HUES64 (cell line): ENCODE results near the gene EHD4. TPM values are rescaled to one million over a fixed set of nuclear protein-coding genes. Genes with fewer than 3 reads are reported as not detected.

Experiments used
- H3K27ac ChIP-seq: 2 replicates; pipeline ENCODE4 v1.7.0; 2013; ENCODE audit warnings: low read depth, low read length, inconsistent platforms
- H3K27me3 ChIP-seq: 2 replicates; pipeline ENCODE4 v1.6.1; 2013; ENCODE audit warnings: mild to moderate bottlenecking, low read length; ENCODE audit not compliant: insufficient read depth
- H3K36me3 ChIP-seq: 2 replicates; pipeline ENCODE4 v1.6.1; 2013; ENCODE audit warnings: mild to moderate bottlenecking, low read length; ENCODE audit not compliant: insufficient read depth
- H3K4me1 ChIP-seq: 2 replicates; pipeline ENCODE4 v1.6.1; 2013; ENCODE audit warnings: mild to moderate bottlenecking, low read length, moderate library complexity; ENCODE audit not compliant: insufficient read depth
- H3K4me3 ChIP-seq: 2 replicates; pipeline ENCODE4 v1.5.1; 2013; ENCODE audit warnings: mild to moderate bottlenecking, low read length, moderate library complexity
- H3K9ac ChIP-seq: 2 replicates; pipeline ENCODE4 v1.6.1; 2013; ENCODE audit warnings: mild to moderate bottlenecking, low read depth, low read length
- H3K9me3 ChIP-seq: 2 replicates; pipeline ENCODE4 v1.6.1; 2013; ENCODE audit warnings: low read depth, low read length; ENCODE audit not compliant: insufficient read depth
- whole genome bisulfite sequencing: fragments of 150-250, 120-280 bp; methylation state at CpG from one replicate; pipeline ENCODE4 v1.1.7; 2013; ENCODE audit warnings: missing lambda C conversion rate; 5-methylcytosine and 5-hydroxymethylcytosine counted together
- polyA plus RNA-seq, 2 experiments: library from polyadenylated mRNA; stranded (reverse); fragments of 50-300 nt; gene quantifications; one replicate each; pipeline ENCODE4 v1.2.3, GENCODE V29; 2013

Gene EHD4
- 11.9 TPM for polyA plus RNA-seq (2013, experiment 1 of 2)
- polyA plus RNA-seq (2013, experiment 2 of 2) = 12.9 TPM

- WGBS = 2% methylated on average over 72 of the region's 72 CpGs
- H3K9ac ChIP-seq = peak within 1 kb of the TSS; percentile 87
- peak within 1 kb of the TSS; percentile 93; the same call in 1 of the 2 replicates for H3K27ac ChIP-seq
Observed at GRCh38 chr15:41972253-41973242, at the start of gene EHD4. Gene EHD4, minus strand, starts transcription at chr15:41972557. Its CDS starts 63 bp downstream, at chr15:41972494.

DNA sequence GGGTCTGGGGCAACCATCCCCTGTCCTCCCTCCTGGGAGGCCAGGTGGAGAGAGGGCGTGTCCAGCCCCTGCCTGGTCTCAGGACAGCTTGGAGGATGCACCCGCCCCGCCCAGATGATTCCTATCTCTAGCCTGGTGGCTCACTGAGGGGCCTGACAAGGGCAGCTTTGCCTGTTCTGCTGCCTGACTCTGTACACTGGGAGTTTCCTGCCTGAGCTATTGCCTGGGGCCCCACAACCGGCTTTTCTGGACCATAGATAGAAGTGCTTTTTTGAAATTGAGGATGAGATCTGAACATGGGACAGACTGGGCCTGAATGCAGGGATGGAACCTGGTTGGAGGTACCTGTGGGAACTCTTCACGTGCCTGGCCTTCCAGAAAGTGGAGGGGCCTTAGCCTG lies 49.2 kb upstream of the EHD4 start:
- WGBS = 88% methylated on average over 5 of the region's 5 CpGs
- H3K36me3 ChIP-seq = no peaks in the 10 kb centered on the region
- peaks cover 40% of the 10 kb centered on the region for H3K9me3 ChIP-seq
- no peaks in the 10 kb centered on the region for H3K27me3 ChIP-seq
- no peaks in the 10 kb centered on the region for H3K4me1 ChIP-seq
- H3K9ac ChIP-seq = no peak overlapping the region
- H3K27ac ChIP-seq = no peak overlapping the region
- H3K4me3 ChIP-seq = no peak overlapping the region

More at GRCh38 chr15:41972253-41973242, at the start of gene EHD4:
- H3K9me3 ChIP-seq = no peaks in the 10 kb centered on the region
- no peaks in the 10 kb centered on the region for H3K36me3 ChIP-seq
- no peaks in the 10 kb centered on the region for H3K27me3 ChIP-seq
- peaks cover 18% of the 10 kb centered on the region for H3K4me1 ChIP-seq
- H3K4me3 ChIP-seq = peak within 1 kb of the TSS; percentile 93

DNA sequence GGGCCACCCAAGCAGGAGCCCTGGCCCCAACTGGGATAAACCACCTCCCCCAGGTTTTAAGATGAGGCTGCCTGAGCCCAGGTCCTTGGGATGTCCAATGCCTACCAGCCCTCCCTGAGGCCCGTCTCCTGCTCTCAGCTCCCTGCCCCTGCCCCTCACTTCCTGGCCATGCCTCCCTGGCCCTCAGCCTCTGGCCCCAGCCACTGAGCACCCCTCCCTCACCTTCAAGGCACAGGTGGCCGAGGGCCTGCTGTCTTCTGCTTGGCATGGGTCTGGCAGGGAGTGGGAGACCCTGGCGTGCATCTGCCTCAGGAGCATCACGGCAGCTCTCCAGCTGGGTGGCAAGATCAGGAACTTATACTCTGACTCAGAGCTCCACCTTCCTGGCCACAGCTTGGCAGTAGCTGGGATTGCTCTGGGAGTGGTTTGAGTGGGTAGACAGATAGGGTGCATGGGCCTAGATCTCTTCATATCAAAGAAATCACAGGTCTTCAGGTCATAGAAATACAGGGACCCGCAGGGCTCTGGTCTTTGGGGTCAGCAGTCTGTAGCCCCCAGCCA lies 48.4 kb upstream of the EHD4 start, which contains the start of gene PLA2G4E:
Gene PLA2G4E, minus strand, starts transcription at position 330 of the 561 bp plus-strand sequence. Its CDS starts 12 bp downstream, at position 318.
- H3K36me3 ChIP-seq = no peaks in the 10 kb centered on the region
- H3K27me3 ChIP-seq = no peaks in the 10 kb centered on the region
- H3K4me3 ChIP-seq = no peak within 1 kb of the TSS

GRCh38 chr15:42018306-42019224 lies 46.2 kb upstream of the EHD4 start:
- Histone ChIP-seq H3K4me1 (no peaks in the 10 kb centered on the region), H3K4me3 (no peak overlapping the region), H3K27me3 (no peaks in the 10 kb centered on the region), H3K36me3 (no peaks in the 10 kb centered on the region), H3K27ac (no peak overlapping the region), H3K9ac (no peak overlapping the region), H3K9me3 (peaks cover 25% of the 10 kb centered on the region)
- 93% methylated on average over 6 of the region's 6 CpGs for WGBS

More for the DNA sequence above, 48.4 kb upstream of the EHD4 start, which contains the start of gene PLA2G4E:
- no peaks in the 10 kb centered on the region for H3K4me1 ChIP-seq
- H3K27ac ChIP-seq = no peak within 1 kb of the TSS
- WGBS = 94% methylated on average over 5 of the region's 5 CpGs
- H3K9ac ChIP-seq = no peak within 1 kb of the TSS
- H3K9me3 ChIP-seq = peaks cover 39% of the 10 kb centered on the region

DNA sequence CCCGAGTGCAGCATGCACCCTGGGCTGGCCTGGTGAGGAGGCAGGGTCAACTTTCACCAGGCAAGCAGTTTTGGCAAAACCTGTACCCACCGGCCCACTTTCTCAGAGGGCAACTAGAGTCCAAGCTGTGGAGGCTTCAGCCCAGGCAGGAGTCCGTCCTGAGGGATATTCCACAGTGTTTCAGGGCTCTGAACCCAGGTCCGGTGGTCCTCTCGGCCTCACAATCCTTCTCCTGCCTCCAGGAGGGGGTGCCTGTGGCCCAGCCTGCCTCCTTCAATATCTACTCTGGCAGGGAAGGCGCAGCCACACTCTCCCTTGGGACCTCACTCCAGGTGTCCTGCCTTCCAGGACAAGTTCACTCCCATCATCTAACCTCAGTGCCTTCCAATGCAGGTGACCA lies 44.6 kb upstream of the EHD4 start:
- no peak overlapping the region for H3K27ac ChIP-seq
- H3K9ac ChIP-seq = no peak overlapping the region
- H3K27me3 ChIP-seq = no peaks in the 10 kb centered on the region
- peaks cover 10% of the 10 kb centered on the region for H3K9me3 ChIP-seq
- no peaks in the 10 kb centered on the region for H3K36me3 ChIP-seq
- H3K4me3 ChIP-seq = no peak overlapping the region
- H3K4me1 ChIP-seq = no peaks in the 10 kb centered on the region
- whole genome bisulfite sequencing = 91% methylated on average over 6 of the region's 6 CpGs

DNA sequence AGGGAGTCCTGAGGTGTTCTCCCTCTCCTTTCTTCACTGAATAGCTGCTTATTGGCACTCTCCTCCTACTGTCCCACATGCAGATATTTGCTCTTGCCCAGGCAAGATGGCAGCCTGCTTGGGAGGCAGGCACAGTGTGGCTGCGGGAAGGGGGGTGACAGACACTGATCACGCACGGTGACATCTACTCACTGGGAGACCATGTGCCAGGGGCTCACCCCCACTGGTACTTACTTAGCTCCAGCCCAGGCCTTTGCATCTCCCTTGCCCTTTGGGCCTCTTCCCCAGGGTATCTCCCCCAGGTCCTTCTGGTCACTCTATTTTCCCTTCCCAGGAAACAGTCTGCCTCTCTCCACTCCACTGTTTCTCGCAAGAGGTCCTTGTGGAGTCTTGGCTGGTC lies 42.0 kb upstream of the EHD4 start:
- no peaks in the 10 kb centered on the region for H3K9me3 ChIP-seq
- WGBS = 94% methylated on average over 4 of the region's 4 CpGs
- H3K9ac ChIP-seq = no peak overlapping the region
- H3K4me3 ChIP-seq = no peak overlapping the region
- no peaks in the 10 kb centered on the region for H3K4me1 ChIP-seq
- H3K36me3 ChIP-seq = no peaks in the 10 kb centered on the region
- no peak overlapping the region for H3K27ac ChIP-seq
- no peaks in the 10 kb centered on the region for H3K27me3 ChIP-seq

DNA sequence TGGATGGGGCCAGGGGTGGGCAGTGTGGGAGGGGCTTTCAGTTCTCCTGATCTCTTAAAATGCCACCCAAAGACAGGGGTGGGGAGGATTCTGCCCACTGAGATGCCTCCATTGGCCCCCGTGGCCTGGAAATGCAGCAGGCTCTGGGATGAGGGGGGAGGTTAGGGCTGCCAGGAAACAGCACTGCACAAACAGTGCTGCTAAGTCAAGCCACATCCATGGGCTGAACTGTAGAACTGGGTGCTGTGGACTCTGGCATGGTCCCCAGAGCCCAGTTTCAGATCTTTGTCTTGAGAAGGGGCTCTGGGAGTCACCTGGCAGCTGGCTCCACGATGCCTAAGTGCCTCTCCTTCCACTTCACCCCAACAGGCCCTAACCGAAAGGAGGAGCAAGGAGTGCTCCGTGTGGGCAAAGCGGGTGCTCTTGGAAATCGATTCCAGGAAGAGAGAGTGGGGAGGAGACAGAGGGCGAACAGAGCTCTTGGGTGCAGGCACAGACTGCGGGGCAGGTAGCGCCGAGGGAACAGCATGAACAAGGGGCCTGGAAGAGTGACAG lies 40.6 kb upstream of the EHD4 start:
- no peak overlapping the region for H3K4me3 ChIP-seq
- H3K27ac ChIP-seq = no peak overlapping the region
- WGBS = 90% methylated on average over 10 of the region's 10 CpGs
- H3K9ac ChIP-seq = no peak overlapping the region
- no peaks in the 10 kb centered on the region for H3K9me3 ChIP-seq
- H3K27me3 ChIP-seq = no peaks in the 10 kb centered on the region
- no peaks in the 10 kb centered on the region for H3K4me1 ChIP-seq
- no peaks in the 10 kb centered on the region for H3K36me3 ChIP-seq

- no peaks in the 10 kb centered on the region for H3K9me3 ChIP-seq
- WGBS = 94% methylated on average over 2 of the region's 2 CpGs
- H3K4me1 ChIP-seq = no peaks in the 10 kb centered on the region
- no peaks in the 10 kb centered on the region for H3K36me3 ChIP-seq
- no peak overlapping the region for H3K27ac ChIP-seq
- no peak overlapping the region for H3K4me3 ChIP-seq
- H3K27me3 ChIP-seq = no peaks in the 10 kb centered on the region
- H3K9ac ChIP-seq = no peak overlapping the region
Observed at GRCh38 chr15:42012241-42012640, 39.9 kb upstream of the EHD4 start.

DNA sequence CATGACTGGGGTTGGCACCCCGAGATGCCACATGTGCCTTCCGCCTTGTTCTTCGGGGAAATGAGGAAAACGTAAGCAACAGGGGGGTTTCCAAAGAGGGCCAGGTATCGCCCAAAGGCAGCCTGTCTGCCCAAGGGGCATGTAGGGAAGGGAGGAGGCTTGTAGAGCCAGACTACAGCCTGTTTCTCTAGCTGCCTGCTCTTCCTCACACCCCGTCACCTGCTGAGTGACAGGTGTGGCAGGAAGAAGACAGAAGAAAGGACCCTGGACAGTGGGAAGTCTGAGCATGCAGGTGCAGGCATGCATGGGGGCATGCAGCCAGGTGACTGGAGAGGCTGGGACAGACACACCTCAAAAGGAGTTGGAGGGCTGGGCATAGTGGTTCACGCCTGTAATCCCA lies 38.7 kb upstream of the EHD4 start:
- H3K4me1 ChIP-seq = no peaks in the 10 kb centered on the region
- no peaks in the 10 kb centered on the region for H3K9me3 ChIP-seq
- WGBS = 86% methylated on average over 7 of the region's 7 CpGs
- H3K27me3 ChIP-seq = no peaks in the 10 kb centered on the region
- no peak overlapping the region for H3K27ac ChIP-seq
- H3K36me3 ChIP-seq = no peaks in the 10 kb centered on the region
- no peak overlapping the region for H3K9ac ChIP-seq
- no peak overlapping the region for H3K4me3 ChIP-seq

- Histone ChIP-seq H3K9me3 (no peaks in the 10 kb centered on the region), H3K27me3 (no peaks in the 10 kb centered on the region), H3K27ac (no peak overlapping the region), H3K4me1 (no peaks in the 10 kb centered on the region), H3K9ac (no peak overlapping the region), H3K36me3 (no peaks in the 10 kb centered on the region), H3K4me3 (no peak overlapping the region)
- WGBS = 63% methylated on average over 1 of the region's 1 CpG
Observed at GRCh38 chr15:42010434-42010833, 38.1 kb upstream of the EHD4 start.
